HFFc6 (cell line): Measurements from ENCODE around the gene TBL1XR1. TPM values are rescaled to one million over a fixed set of nuclear protein-coding genes. Genes with fewer than 3 reads are reported as not detected.
"Not testable (repeated sequence)": the region's sequence is repeated elsewhere in the genome, so short reads cannot be mapped to it uniquely, and the experiment has no call there.

ENCODE experiments used
- DNase-seq: peaks from one replicate; pipeline ENCODE4 v3.0.0-alpha.2; 2018
- H3K27ac Mint-ChIP-seq: 2 replicates; pipeline ENCODE4 v1.8.0; 2020; ENCODE audit warnings: mild to moderate bottlenecking, mixed read lengths
- H3K27me3 Mint-ChIP-seq: 2 replicates; pipeline ENCODE4 v1.8.0; 2021; ENCODE audit warnings: mild to moderate bottlenecking, moderate library complexity, mixed read lengths; ENCODE audit not compliant: insufficient read depth
- H3K36me3 Mint-ChIP-seq: 2 replicates; pipeline ENCODE4 v1.8.0; 2021; ENCODE audit warnings: low read depth, mixed read lengths
- H3K4me1 Mint-ChIP-seq: 2 replicates; pipeline ENCODE4 v1.8.0; 2020; ENCODE audit warnings: low read depth, mixed read lengths
- H3K4me3 Mint-ChIP-seq: 2 replicates; pipeline ENCODE4 v1.8.0; 2020; ENCODE audit warnings: mild to moderate bottlenecking, moderate library complexity, mixed read lengths
- H3K9me3 Mint-ChIP-seq: 2 replicates; pipeline ENCODE4 v1.8.0; 2020; ENCODE audit warnings: mild to moderate bottlenecking, mixed read lengths
- CTCF ChIP-seq: fragments of 200-600 bp; sonication (generic); IDR thresholded peaks from 2 replicates; pipeline ENCODE4 v1.5.0; 2021; ENCODE audit warnings: antibody characterized with exemption, mild to moderate bottlenecking
- total RNA-seq, 6 experiments: library from RNA; stranded (reverse); fragmentation: NEBNext Ultra II Directional; extraction: Animal tissue kit (Norgen Biotek cat#: 25700); gene quantifications; 2 replicates in 1 of 6; 3 replicates in 5 of 6; pipeline ENCODE4 v1.2.3, GENCODE V29; 2021

Gene TBL1XR1
- total RNA-seq, 6 experiments from 2014 or later, result 89.5 to 131 (median 114) TPM

GRCh38 chr3:177185035-177185574 is 12.2 kb downstream of the TBL1XR1 start:
- Mint-ChIP-seq H3K4me3 (no peak overlapping the region), H3K27me3 (no peaks in the 10 kb centered on the region), H3K36me3 (0 out of 2 replicates have a peak, but pooled peaks cover 4% of the 10 kb centered on the region), H3K9me3 (no peaks in the 10 kb centered on the region), H3K4me1 (peaks cover 44% of the 10 kb centered on the region), H3K27ac (no peak overlapping the region; the same call in 1 of the 2 replicates)
- no peak for TF ChIP-seq CTCF
- DNase-seq, result no peak

- not testable (repeated sequence) for DNase-seq, H3K9me3 Mint-ChIP-seq, H3K36me3 Mint-ChIP-seq, H3K27me3 Mint-ChIP-seq, H3K27ac Mint-ChIP-seq, H3K4me3 Mint-ChIP-seq
- peaks cover 47% of the 10 kb centered on the region for H3K4me1 Mint-ChIP-seq
Measured at GRCh38 chr3:177184602-177185001, 12.7 kb downstream of the TBL1XR1 start.

GRCh38 chr3:177182352-177182751 is 14.9 kb downstream of the TBL1XR1 start:
- no peak for TF ChIP-seq CTCF
- Mint-ChIP-seq H3K9me3 (no peaks in the 10 kb centered on the region), H3K27ac (no peak overlapping the region), H3K27me3 (no peaks in the 10 kb centered on the region), H3K4me1 (peaks cover 54% of the 10 kb centered on the region), H3K36me3 (peaks cover 14% of the 10 kb centered on the region; the same call in 1 of the 2 replicates), H3K4me3 (no peak overlapping the region)
- no peak for DNase-seq

GRCh38 chr3:177181418-177181817 is 15.9 kb downstream of the TBL1XR1 start:
- Mint-ChIP-seq H3K36me3 (peaks cover 11% of the 10 kb centered on the region; the same call in 1 of the 2 replicates), H3K27me3 (no peaks in the 10 kb centered on the region; the same call in 1 of the 2 replicates), H3K9me3 (no peaks in the 10 kb centered on the region), H3K4me3 (no peak overlapping the region), H3K4me1 (peaks cover 50% of the 10 kb centered on the region), H3K27ac (no peak overlapping the region)
- no peak for DNase-seq
- TF ChIP-seq CTCF, result no peak

- no peaks in the 10 kb centered on the region for H3K9me3 Mint-ChIP-seq
- peaks cover 10% of the 10 kb centered on the region; the same call in 1 of the 2 replicates for H3K36me3 Mint-ChIP-seq
- H3K27ac Mint-ChIP-seq, result no peak overlapping the region
- H3K4me1 Mint-ChIP-seq, result peaks cover 44% of the 10 kb centered on the region
- no peak for TF ChIP-seq CTCF
- no peak overlapping the region for H3K4me3 Mint-ChIP-seq
- no peaks in the 10 kb centered on the region; the same call in 1 of the 2 replicates for H3K27me3 Mint-ChIP-seq
- no peak for DNase-seq
Measured at GRCh38 chr3:177180506-177180905, 16.8 kb downstream of the TBL1XR1 start.

- no peak overlapping the region for H3K27ac Mint-ChIP-seq
- H3K27me3 Mint-ChIP-seq, result no peaks in the 10 kb centered on the region; the same call in 1 of the 2 replicates
- H3K4me1 Mint-ChIP-seq, result peaks cover 39% of the 10 kb centered on the region
- no peaks in the 10 kb centered on the region for H3K9me3 Mint-ChIP-seq
- no peak overlapping the region for H3K4me3 Mint-ChIP-seq
- H3K36me3 Mint-ChIP-seq, result peaks cover 10% of the 10 kb centered on the region; the same call in 1 of the 2 replicates
- DNase-seq, result no peak
- TF ChIP-seq CTCF, result no peak
Measured at GRCh38 chr3:177179281-177180067, 17.8 kb downstream of the TBL1XR1 start.
